HepG2 (cell line): Measurements from ENCODE around the gene ZNF189. TPM values are rescaled to one million over a fixed set of nuclear protein-coding genes. Genes with fewer than 3 reads are reported as not detected.

Experiments
- ASH2L ChIP-seq: fragments of 300-600, 200-600 bp; sonication (generic); IDR thresholded peaks from 2 replicates; pipeline ENCODE4 v1.7.0; 2017; ENCODE audit warnings: low read depth, mild to moderate bottlenecking, moderate library complexity, mixed read lengths, low read length; ENCODE audit not compliant: insufficient read length
- ATF7-NPFF ChIP-seq: sonication (generic); formaldehyde crosslinking; IDR thresholded peaks from 2 replicates; pipeline ENCODE4 v1.8.1; 2023; ENCODE audit warnings: mild to moderate bottlenecking, low read depth, missing genetic modification reagents, moderate library complexity
- BCL6 ChIP-seq: IDR thresholded peaks from 2 replicates; pipeline ENCODE4 v1.6.1; 2016; ENCODE audit warnings: missing genetic modification reagents, missing compliant biosample characterization
- DRAP1 ChIP-seq: IDR thresholded peaks from 2 replicates; pipeline ENCODE4 v1.6.1; 2016; ENCODE audit warnings: missing genetic modification reagents, missing compliant biosample characterization
- EZH2 ChIP-seq: conservative IDR thresholded peaks from 2 replicates; pipeline ENCODE4 v1.6.1; 2012; ENCODE audit warnings: mild to moderate bottlenecking, low read depth, low read length, moderate library complexity
- GZF1 ChIP-seq: sonication (generic); formaldehyde crosslinking; IDR thresholded peaks from 2 replicates; pipeline ENCODE4 v1.5.1; 2020; ENCODE audit warnings: mild to moderate bottlenecking, missing genetic modification reagents
- MLXIP ChIP-seq: sonication (generic); formaldehyde crosslinking; IDR thresholded peaks from 2 replicates; pipeline ENCODE4 v1.9.0; 2021; ENCODE audit warnings: missing genetic modification reagents, borderline replicate concordance
- MTF1 ChIP-seq: sonication (generic); formaldehyde crosslinking; IDR thresholded peaks from 2 replicates; pipeline ENCODE4 v1.5.0; 2020; ENCODE audit warnings: missing genetic modification reagents
- PAWR ChIP-seq: sonication (generic); formaldehyde crosslinking; IDR thresholded peaks from 2 replicates; pipeline ENCODE4 v1.4.0; 2020; ENCODE audit warnings: missing genetic modification reagents, mild to moderate bottlenecking, borderline replicate concordance
- PHF21A ChIP-seq: sonication (generic); formaldehyde crosslinking; IDR thresholded peaks from 2 replicates; pipeline ENCODE4 v1.5.0; 2020; ENCODE audit warnings: mild to moderate bottlenecking, missing genetic modification reagents
- REL ChIP-seq: sonication (generic); formaldehyde crosslinking; conservative IDR thresholded peaks from 2 replicates; pipeline ENCODE4 v1.8.0; 2022; ENCODE audit warnings: mild to moderate bottlenecking, missing genetic modification reagents, moderate library complexity
- SATB2 ChIP-seq: sonication (generic); formaldehyde crosslinking; IDR thresholded peaks from 2 replicates; pipeline ENCODE4 v1.5.0; 2020; ENCODE audit warnings: missing genetic modification reagents
- SIX1 ChIP-seq: sonication (generic); formaldehyde crosslinking; IDR thresholded peaks from 2 replicates; pipeline ENCODE4 v1.4.0; 2020; ENCODE audit warnings: missing genetic modification reagents, borderline replicate concordance
- TOPORS ChIP-seq: sonication (generic); formaldehyde crosslinking; IDR thresholded peaks from 2 replicates; pipeline ENCODE4 v1.8.0; 2023; ENCODE audit warnings: mild to moderate bottlenecking, missing genetic modification reagents
- ZC3H13 ChIP-seq: sonication (generic); formaldehyde crosslinking; IDR thresholded peaks from 2 replicates; pipeline ENCODE4 v1.8.1; 2023; ENCODE audit warnings: mild to moderate bottlenecking, missing genetic modification reagents, moderate library complexity
- ZFP91 ChIP-seq: sonication (generic); formaldehyde crosslinking; IDR thresholded peaks from 2 replicates; pipeline ENCODE4 v1.9.0; 2022; ENCODE audit warnings: missing genetic modification reagents, mild to moderate bottlenecking, borderline replicate concordance
- ZMAT3 ChIP-seq: sonication (generic); formaldehyde crosslinking; conservative IDR thresholded peaks from 2 replicates; pipeline ENCODE4 v1.7.0; 2021; ENCODE audit warnings: missing genetic modification reagents
- ZNF383 ChIP-seq: sonication (generic); formaldehyde crosslinking; IDR thresholded peaks from 2 replicates; pipeline ENCODE4 v1.4.0; 2020; ENCODE audit warnings: missing genetic modification reagents, mild to moderate bottlenecking, borderline replicate concordance
- ZNF597 ChIP-seq: sonication (generic); formaldehyde crosslinking; IDR thresholded peaks from 2 replicates; pipeline ENCODE4 v1.5.0; 2020; ENCODE audit warnings: missing genetic modification reagents
- ZNF7 ChIP-seq: IDR thresholded peaks from 2 replicates; pipeline ENCODE4 v1.6.1; 2016; ENCODE audit warnings: missing biosample characterization, missing genetic modification reagents
- ZNF713 ChIP-seq: sonication (generic); formaldehyde crosslinking; IDR thresholded peaks from 2 replicates; pipeline ENCODE4 v1.4.0; 2020; ENCODE audit warnings: mild to moderate bottlenecking, missing genetic modification reagents
- ZNF780A ChIP-seq: sonication (generic); formaldehyde crosslinking; IDR thresholded peaks from 2 replicates; pipeline ENCODE4 v1.8.0; 2022; ENCODE audit warnings: mild to moderate bottlenecking, missing genetic modification reagents, moderate library complexity
- ZNF784 ChIP-seq: sonication (generic); formaldehyde crosslinking; IDR thresholded peaks from 2 replicates; pipeline ENCODE4 v1.5.1; 2020; ENCODE audit warnings: missing genetic modification reagents, mild to moderate bottlenecking, borderline replicate concordance
- ZSCAN22 ChIP-seq: sonication (generic); formaldehyde crosslinking; IDR thresholded peaks from 2 replicates; pipeline ENCODE4 v1.4.0; 2020; ENCODE audit warnings: mild to moderate bottlenecking, missing genetic modification reagents
- polyA plus RNA-seq, 8 experiments: library from polyadenylated mRNA; depleted of rRNA in 3 of 8; stranded (reverse) in 7 of 8; unstranded in 1 of 8; fragments of >200 nt; fragmentation: Illumina TruSeq in 4 of 8; extraction: Trizol in 4 of 8; gene quantifications; 2 replicates each; pipeline versions ENCODE4 v1.2.1 to v1.2.3, GENCODE V29; 2011 to 2016; ENCODE audit warnings: low read depth in 4 of 8, missing spikeins in 1 of 8, mixed read lengths in 1 of 8; ENCODE audit not compliant: insufficient read depth in 1 of 8
- total RNA-seq, 5 experiments: library from RNA; depleted of rRNA; stranded (reverse); fragments of >200 nt; fragmentation: Illumina TruSeq; extraction: Trizol; gene quantifications; 2 replicates each; pipeline ENCODE4 v1.2.3, GENCODE V29; 2016; ENCODE audit warnings: low read depth in 1 of 5

ZNF189 gene
- total and polyA plus RNA-seq, 2 of the 13 experiments (the other 11 are each of a cell fraction or from before 2014, with no cell fraction given), result 8.4 to 50.0 TPM

- TF ChIP-seq ZNF784 (no peak), PHF21A (CRISPR knock-in tag) (peak; percentile 77; the same call in 1 of the 2 replicates), SATB2 (CRISPR knock-in tag) (no peak), TOPORS (CRISPR knock-in tag) (0 out of 2 replicates have a peak, but pooled peaks have one; percentile 59), ASH2L (peak; percentile 61), REL (CRISPR knock-in tag) (no peak), ZNF383 (CRISPR knock-in tag) (no peak), ZNF7 (CRISPR knock-in tag) (no peak), ZNF780A (CRISPR knock-in tag) (no peak), DRAP1 (peak; percentile 81), ZC3H13 (CRISPR knock-in tag) (0 out of 2 replicates have a peak, but pooled peaks have one; percentile 25), ZSCAN22 (no peak), ZNF713 (CRISPR knock-in tag) (no peak), ZFP91 (CRISPR knock-in tag) (no peak), GZF1 (CRISPR knock-in tag) (no peak), MLXIP (no peak), PAWR (no peak), BCL6 (peak; percentile 77), ZMAT3 (CRISPR knock-in tag) (no peak), ZNF597 (CRISPR knock-in tag) (no peak), EZH2 (no peak), ATF7-NPFF (no peak), MTF1 (CRISPR knock-in tag) (no peak), SIX1 (CRISPR knock-in tag) (peak; percentile 68; the same call in 1 of the 2 replicates)
These were observed 34.6 kb downstream of the ZNF189 start (continued) for GRCh38 chr9:101433229-101433628.
